Transverse colon (tissue), 4 donors: ENCODE results near the gene PSMA4. TPM values are rescaled to one million over a fixed set of nuclear protein-coding genes. Genes with fewer than 3 reads are reported as not detected.

Source experiments
- DNase-seq: peaks from one replicate; pipeline ENCODE4 v3.0.0-alpha.2; 2019
- H3K27ac ChIP-seq, 4 donors: fragments of 200-600 bp; sonication (generic); 2 replicates each; pipeline ENCODE4 v1.5.1; 2016 to 2018; ENCODE audit warnings: inconsistent platforms in 4 of 4
- H3K27me3 ChIP-seq: fragments of 200-600 bp; sonication (generic); 2 replicates; pipeline ENCODE4 v1.5.1; 2017; ENCODE audit warnings: inconsistent platforms
- H3K36me3 ChIP-seq, 4 donors: fragments of 200-600 bp; sonication (generic); 2 replicates each; pipeline ENCODE4 v1.5.1; 2017 to 2019; ENCODE audit warnings: inconsistent platforms in 4 of 4
- H3K4me1 ChIP-seq, 4 donors: fragments of 200-600 bp; sonication (generic); 2 replicates each; pipeline ENCODE4 v1.5.1; 2017 to 2020; ENCODE audit warnings: inconsistent platforms in 4 of 4
- H3K4me3 ChIP-seq, 4 donors: fragments of 200-600 bp; sonication (generic); 1 replicate in 1 of 4; 2 replicates in 3 of 4; pipeline versions ENCODE4 v1.5.1 to v1.6.1; 2017 to 2019; ENCODE audit warnings: inconsistent platforms in 4 of 4
- H3K9me3 ChIP-seq, 2 donors: fragments of 200-600 bp; sonication (generic); 2 replicates each; pipeline ENCODE4 v1.5.1; 2017 to 2019; ENCODE audit warnings: inconsistent platforms in 2 of 2
- EP300 ChIP-seq: sonication (generic); formaldehyde crosslinking; IDR thresholded peaks from one replicate; pipeline ENCODE4 v1.6.1; 2017; ENCODE audit warnings: antibody characterized with exemption, low read depth
- POLR2A ChIP-seq: fragments of 450-650 bp; IDR thresholded peaks from one replicate; pipeline ENCODE4 v1.6.1; 2016; ENCODE audit warnings: antibody characterized with exemption, mild to moderate bottlenecking, moderate library complexity
- POLR2AphosphoS5 ChIP-seq, 3 donors: sonication (generic); formaldehyde crosslinking; IDR thresholded peaks; one replicate each; pipeline ENCODE4 v1.6.1; 2016; ENCODE audit warnings: antibody characterized with exemption in 3 of 3
- WGBS, 2 donors: methylation state at CpG; one replicate each; pipeline ENCODE4 v1.1.5; 2018; ENCODE audit warnings: low coverage in 1 of 2; 5-methylcytosine and 5-hydroxymethylcytosine counted together
- in situ Hi-C, 4 donors: fragments of 200-750 bp; cut with MboI; loops; one replicate each; pipeline versions ENCODE4 v1.15.0 to v1.15.1; 2017; ENCODE audit warnings: low sequenced_read_pairs in 3 of 4, low pct_ligation_motif_present in 1 of 4, low pct_unique_long_range_greater_than_20kb in 1 of 4
- intact Hi-C: fragments of 100-400 bp; cut with DNase I; formaldehyde crosslinking; loops from one replicate; pipeline ENCODE4 v1.15.1; 2023; ENCODE audit warnings: low total_unique reads
- small RNA-seq, 4 donors: library from RNA; depleted of rRNA; stranded (forward); fragments of <200 nt; gene quantifications; one replicate each; pipeline ENCODE3, GENCODE V24; 2016
- total RNA-seq, 4 donors: library from RNA; depleted of rRNA; stranded (reverse); fragments of >200 nt; gene quantifications; one replicate each; pipeline ENCODE4 v1.1.0, GENCODE V29; 2016
- TF ChIP-seq, protein P1 (sequence below), 5 experiments: fragments of 200-600 bp in 3 of 5; fragments of 450-650 bp in 2 of 5; sonication (generic) in 3 of 5; IDR thresholded peaks; 1 replicate in 2 of 5; 2 replicates in 3 of 5; pipeline ENCODE4 v1.5.1; 2016 to 2017; ENCODE audit warnings: antibody characterized with exemption in 5 of 5, inconsistent platforms in 3 of 5, mild to moderate bottlenecking in 2 of 5, moderate library complexity in 1 of 5

PSMA4 gene
- total RNA-seq, 4 donors from 2014 or later = 22.8 to 113 (median 76.4) TPM

DNA sequence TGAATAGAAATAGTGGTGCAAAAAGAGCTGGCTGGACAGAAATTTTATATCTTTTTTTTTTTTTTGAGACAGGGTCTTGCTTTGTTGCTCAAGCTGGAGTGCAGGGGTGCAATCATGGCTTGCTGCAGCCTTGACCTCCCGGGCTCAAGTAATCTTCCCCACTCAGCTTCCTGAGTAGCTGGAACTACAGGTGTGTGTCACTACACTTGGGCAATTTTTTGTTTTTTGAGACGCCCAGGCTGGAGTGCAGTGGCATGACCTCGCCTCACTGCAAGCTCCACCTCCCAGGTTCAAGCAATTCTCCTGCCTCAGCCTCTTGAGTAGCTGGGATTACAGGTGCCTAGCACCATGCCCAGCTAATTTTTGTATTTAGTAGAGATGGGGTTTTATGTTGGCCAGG is 58.1 kb downstream of the PSMA4 start:
- no peak for DNase-seq
- 91 to 93% methylated on average over 3 of the region's 3 CpGs for WGBS, 2 donors
- TF ChIP-seq POLR2AphosphoS5 (IDR thresholded peaks at IDR 0.05) (no peak), EP300 (no peak), POLR2A (no peak)
- TF ChIP-seq, protein P1, sequence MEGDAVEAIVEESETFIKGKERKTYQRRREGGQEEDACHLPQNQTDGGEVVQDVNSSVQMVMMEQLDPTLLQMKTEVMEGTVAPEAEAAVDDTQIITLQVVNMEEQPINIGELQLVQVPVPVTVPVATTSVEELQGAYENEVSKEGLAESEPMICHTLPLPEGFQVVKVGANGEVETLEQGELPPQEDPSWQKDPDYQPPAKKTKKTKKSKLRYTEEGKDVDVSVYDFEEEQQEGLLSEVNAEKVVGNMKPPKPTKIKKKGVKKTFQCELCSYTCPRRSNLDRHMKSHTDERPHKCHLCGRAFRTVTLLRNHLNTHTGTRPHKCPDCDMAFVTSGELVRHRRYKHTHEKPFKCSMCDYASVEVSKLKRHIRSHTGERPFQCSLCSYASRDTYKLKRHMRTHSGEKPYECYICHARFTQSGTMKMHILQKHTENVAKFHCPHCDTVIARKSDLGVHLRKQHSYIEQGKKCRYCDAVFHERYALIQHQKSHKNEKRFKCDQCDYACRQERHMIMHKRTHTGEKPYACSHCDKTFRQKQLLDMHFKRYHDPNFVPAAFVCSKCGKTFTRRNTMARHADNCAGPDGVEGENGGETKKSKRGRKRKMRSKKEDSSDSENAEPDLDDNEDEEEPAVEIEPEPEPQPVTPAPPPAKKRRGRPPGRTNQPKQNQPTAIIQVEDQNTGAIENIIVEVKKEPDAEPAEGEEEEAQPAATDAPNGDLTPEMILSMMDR (IDR thresholded peaks at IDR 0.05) = no peak
- no peaks in the 10 kb centered on the region for H3K27me3 ChIP-seq
- H3K9me3 ChIP-seq = no peaks in the 10 kb centered on the region
- H3K4me3 ChIP-seq = no peak overlapping the region
- in situ Hi-C loops = no loop called here
- no peaks in the 10 kb centered on the region for H3K36me3 ChIP-seq
- no peak overlapping the region for H3K27ac ChIP-seq
- intact Hi-C loops = no loop called here
- H3K4me1 ChIP-seq = no peaks in the 10 kb centered on the region

- H3K4me1 ChIP-seq = no peaks in the 10 kb centered on the region
- in situ Hi-C loops (no loop called here), intact Hi-C loops (no loop called here)
- H3K9me3 ChIP-seq = no peaks in the 10 kb centered on the region
- no peak overlapping the region for H3K27ac ChIP-seq
- no peak for DNase-seq
- TF ChIP-seq EP300 = no peak
- no peaks in the 10 kb centered on the region for H3K36me3 ChIP-seq
- no peaks in the 10 kb centered on the region for H3K27me3 ChIP-seq
- no peak overlapping the region for H3K4me3 ChIP-seq
These were observed 58.9 kb downstream of the PSMA4 start for GRCh38 chr15:78599189-78599588.

Small RNA genes within 50 kb of the gene (small RNA-seq; reads per million reads assigned to genes)
- gene AC067863.2 = 0 reads per million in 4 donors

Other genes with a start within 250 kb of the PSMA4 start
- 10 to 100 TPM in 3 of 4 donors, 1 to 10 TPM in 1; 9.0 to 51.4 (median 44.1) TPM for gene SKIC8, start 240.8 kb upstream of the PSMA4 start, total RNA-seq
- 1 to 10 TPM in 2 of 4 donors, not detected in 2; 1.9 to 2.7 TPM for gene CRABP1, start 200.1 kb upstream of the PSMA4 start, total RNA-seq
- 10 to 100 TPM; 20.1 to 71.7 (median 40.7) TPM for gene IREB2, start 102.2 kb upstream of the PSMA4 start, total RNA-seq
- 1 to 10 TPM; 4.5 to 7.6 (median 6.5) TPM for gene HYKK, start 32.9 kb upstream of the PSMA4 start, total RNA-seq
- 1 to 10 TPM in 1 of 4 donors, under 1 TPM in 2, not detected in 1; 0.48 to 3.8 (median 0.82) TPM for gene CHRNA5, start 25.1 kb downstream of the PSMA4 start, total RNA-seq
- 1 to 10 TPM in 3 of 4 donors, under 1 TPM in 1; 1.00 to 6.0 (median 3.4) TPM for gene CHRNA3, start 80.6 kb downstream of the PSMA4 start, total RNA-seq
- under 1 TPM in 2 of 4 donors, not detected in 2; 0.27 to 0.32 TPM for gene CHRNB4, start 100.8 kb downstream of the PSMA4 start, total RNA-seq